Astrocyte (in vitro differentiated cells and primary cell): ENCODE results near the gene DAAM2.

Experiments
- CTCF ChIP-seq: IDR thresholded peaks from 2 replicates; pipeline ENCODE4 v1.5.1; 2011; ENCODE audit warnings: low read depth, mild to moderate bottlenecking, inconsistent platforms, low read length, moderate library complexity; ENCODE audit not compliant: insufficient read depth
- EZH2 ChIP-seq: IDR thresholded peaks from 2 replicates; pipeline ENCODE4 v1.6.1; 2012; ENCODE audit warnings: mild to moderate bottlenecking, low read length, inconsistent platforms; ENCODE audit not compliant: insufficient read depth

- TF ChIP-seq EZH2 (no peak), CTCF (no peak)
These were observed 155.5 kb downstream of the DAAM2 start for GRCh38 chr6:39947611-39948068.
